ENCODE data around the gene ANKDD1A. TPM values are rescaled to one million over a fixed set of nuclear protein-coding genes. Genes with fewer than 3 reads are reported as not detected.

ANKDD1A gene
- total RNA-seq, 4 donors from 2014 or later = 1.3 to 2.8 (median 1.7) TPM

DNA sequence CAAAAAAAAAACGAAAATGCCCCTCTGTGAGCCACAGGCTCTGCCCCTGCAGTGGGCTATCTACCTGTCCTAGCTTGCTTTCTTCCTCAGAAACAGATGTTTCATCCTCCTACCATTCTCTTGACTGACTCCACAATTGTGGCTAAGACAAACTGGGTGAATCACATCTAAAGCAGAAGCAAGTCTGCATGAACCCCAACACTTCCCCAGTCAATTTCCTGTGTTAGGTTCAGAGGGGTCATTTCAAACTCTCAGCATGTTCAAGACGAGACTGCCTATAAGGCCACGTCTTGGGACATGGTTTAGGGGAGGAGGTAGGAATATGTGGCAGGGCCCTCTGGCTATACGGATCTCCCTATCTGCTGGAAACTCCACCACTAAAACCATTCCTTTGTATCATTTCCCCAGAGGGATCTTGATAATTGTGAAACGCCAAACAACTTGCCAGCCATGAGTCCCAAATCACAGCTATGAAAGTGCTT is 28.6 kb upstream of the ANKDD1A start:
- DNase-seq (ENCODE audit: low spot score in 2 of 2) = no peak
- TF ChIP-seq, protein P1, sequence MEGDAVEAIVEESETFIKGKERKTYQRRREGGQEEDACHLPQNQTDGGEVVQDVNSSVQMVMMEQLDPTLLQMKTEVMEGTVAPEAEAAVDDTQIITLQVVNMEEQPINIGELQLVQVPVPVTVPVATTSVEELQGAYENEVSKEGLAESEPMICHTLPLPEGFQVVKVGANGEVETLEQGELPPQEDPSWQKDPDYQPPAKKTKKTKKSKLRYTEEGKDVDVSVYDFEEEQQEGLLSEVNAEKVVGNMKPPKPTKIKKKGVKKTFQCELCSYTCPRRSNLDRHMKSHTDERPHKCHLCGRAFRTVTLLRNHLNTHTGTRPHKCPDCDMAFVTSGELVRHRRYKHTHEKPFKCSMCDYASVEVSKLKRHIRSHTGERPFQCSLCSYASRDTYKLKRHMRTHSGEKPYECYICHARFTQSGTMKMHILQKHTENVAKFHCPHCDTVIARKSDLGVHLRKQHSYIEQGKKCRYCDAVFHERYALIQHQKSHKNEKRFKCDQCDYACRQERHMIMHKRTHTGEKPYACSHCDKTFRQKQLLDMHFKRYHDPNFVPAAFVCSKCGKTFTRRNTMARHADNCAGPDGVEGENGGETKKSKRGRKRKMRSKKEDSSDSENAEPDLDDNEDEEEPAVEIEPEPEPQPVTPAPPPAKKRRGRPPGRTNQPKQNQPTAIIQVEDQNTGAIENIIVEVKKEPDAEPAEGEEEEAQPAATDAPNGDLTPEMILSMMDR (IDR thresholded peaks at IDR 0.05) = no peak
- TF ChIP-seq POLR2A (IDR thresholded peaks at IDR 0.05) = no peak
- 45 to 50% methylated on average over 5 of the region's 5 CpGs for WGBS, 2 donors
- no peak overlapping the region for H3K4me3 ChIP-seq (ENCODE audit: low read depth, poor library complexity, severe bottlenecking)
- intact Hi-C loops (cut with DNase I; ENCODE audit: low total_unique reads) = no loop called here

DNA sequence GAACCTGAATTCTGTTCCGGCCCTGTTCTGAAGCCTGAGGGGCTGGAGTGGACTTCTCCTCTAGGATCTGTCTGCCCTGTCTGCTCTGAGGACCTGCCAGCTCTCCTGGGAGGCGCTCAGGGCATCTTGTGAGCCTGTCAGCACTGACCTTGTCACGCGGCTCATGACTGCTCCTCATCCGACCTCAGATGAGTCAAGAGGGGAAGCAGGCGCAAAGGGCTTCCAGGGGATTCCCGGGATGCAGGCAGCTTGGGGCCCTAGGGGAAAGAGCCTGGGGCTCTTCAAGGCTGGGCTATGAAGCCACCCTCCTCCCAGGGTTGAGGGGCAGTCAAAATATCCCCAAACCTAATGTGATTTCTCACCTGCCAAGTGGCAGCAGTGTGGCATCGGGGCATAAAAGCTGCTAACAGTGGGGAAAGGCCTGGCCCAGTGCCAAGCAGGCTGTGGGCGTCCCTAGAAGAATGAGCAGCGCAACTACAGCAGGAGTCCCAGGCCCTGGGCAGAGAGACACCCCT is 27.6 kb upstream of the ANKDD1A start:
- H3K4me3 ChIP-seq (ENCODE audit: low read depth, poor library complexity, severe bottlenecking) = no peak overlapping the region
- TF ChIP-seq, protein P1 (IDR thresholded peaks at IDR 0.05) = no peak
- TF ChIP-seq POLR2A (IDR thresholded peaks at IDR 0.05) = no peak
- intact Hi-C loops (cut with DNase I; ENCODE audit: low total_unique reads) = no loop called here
- DNase-seq (ENCODE audit: low spot score in 2 of 2) = peak; percentile 80 to 95
- 26 to 31% methylated on average over 10 of the region's 10 CpGs for WGBS, 2 donors

DNA sequence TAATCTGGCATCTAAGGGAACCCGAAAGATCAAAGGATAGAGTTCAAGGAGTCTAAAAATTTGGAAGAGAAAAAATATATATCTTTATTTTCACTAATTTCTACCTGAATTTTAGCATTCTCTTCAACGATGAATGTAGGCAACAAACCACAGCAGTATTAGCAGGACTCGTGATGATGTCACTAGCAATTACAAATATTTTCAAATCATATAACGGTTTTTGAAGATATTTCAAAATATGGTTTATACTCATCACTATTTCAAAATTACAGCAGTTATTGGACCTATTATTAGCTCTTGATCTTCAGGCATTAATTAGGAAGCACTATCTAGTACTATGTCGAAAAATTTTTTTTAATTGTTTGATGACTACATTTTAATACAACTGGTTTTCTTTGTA is 27.0 kb upstream of the ANKDD1A start:
- TF ChIP-seq, protein P1 (IDR thresholded peaks at IDR 0.05) = no peak
- TF ChIP-seq POLR2A (IDR thresholded peaks at IDR 0.05) = no peak
- WGBS, 2 donors = 85 to 86% methylated on average over 5 of the region's 5 CpGs
- H3K4me3 ChIP-seq (ENCODE audit: low read depth, poor library complexity, severe bottlenecking) = no peak overlapping the region
- no peak for DNase-seq (ENCODE audit: low spot score in 2 of 2)
- intact Hi-C loops (cut with DNase I; ENCODE audit: low total_unique reads) = no loop called here

DNA sequence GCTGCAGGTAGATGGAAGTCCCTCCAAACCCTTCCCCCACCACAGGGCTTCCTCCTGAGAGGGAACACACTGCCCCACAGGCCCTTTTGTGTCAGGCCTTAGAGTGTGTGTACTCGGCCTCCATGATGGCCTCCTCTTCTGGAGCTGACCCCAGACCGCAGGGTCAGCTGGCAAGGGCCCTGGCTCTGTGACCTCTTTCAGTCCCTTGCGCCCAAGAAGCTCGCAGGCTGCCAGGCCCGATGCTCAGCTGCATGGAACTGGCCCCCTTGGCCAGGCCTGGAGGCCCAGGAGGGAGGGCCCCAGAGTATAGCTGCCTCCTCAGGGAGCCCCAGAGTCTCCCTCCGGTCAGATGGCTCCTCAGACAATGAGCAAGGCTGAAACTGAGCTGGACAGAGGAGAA is 23.4 kb upstream of the ANKDD1A start:
- no peak for DNase-seq (ENCODE audit: low spot score in 2 of 2)
- TF ChIP-seq POLR2A (IDR thresholded peaks at IDR 0.05) = no peak
- TF ChIP-seq, protein P1 (IDR thresholded peaks at IDR 0.05) = no peak
- intact Hi-C loops (cut with DNase I; ENCODE audit: low total_unique reads) = no loop called here

DNA sequence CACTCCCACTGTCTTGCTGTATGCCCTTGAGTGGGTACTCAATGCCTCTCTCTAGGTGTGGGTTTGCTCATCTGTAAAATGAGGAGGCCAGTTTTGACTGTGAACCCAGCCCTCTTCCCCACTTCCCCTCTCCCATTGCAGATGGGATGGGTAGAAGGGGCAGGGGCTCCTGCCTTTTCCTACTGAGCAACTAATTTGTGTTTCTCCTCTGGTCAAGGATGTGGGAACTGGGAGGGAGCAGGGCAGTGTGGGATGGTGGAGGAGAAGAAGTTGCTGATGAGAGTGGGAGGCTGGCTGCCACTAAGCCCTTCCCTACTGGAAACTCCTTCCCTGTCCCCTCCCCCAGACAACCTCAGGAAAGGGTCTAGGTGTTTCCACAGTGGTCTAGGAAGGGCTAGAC is 20.1 kb upstream of the ANKDD1A start:
- H3K4me3 ChIP-seq (ENCODE audit: low read depth, poor library complexity, severe bottlenecking) = no peak overlapping the region
- no peak for TF ChIP-seq POLR2A (IDR thresholded peaks at IDR 0.05)
- TF ChIP-seq, protein P1 (IDR thresholded peaks at IDR 0.05) = no peak
- intact Hi-C loops (cut with DNase I; ENCODE audit: low total_unique reads) = no loop called here
- DNase-seq (ENCODE audit: low spot score in 2 of 2) = no peak

More for the DNA sequence above, 23.4 kb upstream of the ANKDD1A start:
- WGBS, 2 donors = 91 to 98% methylated on average over 6 of the region's 6 CpGs
- H3K4me3 ChIP-seq (ENCODE audit: low read depth, poor library complexity, severe bottlenecking) = no peak overlapping the region

DNA sequence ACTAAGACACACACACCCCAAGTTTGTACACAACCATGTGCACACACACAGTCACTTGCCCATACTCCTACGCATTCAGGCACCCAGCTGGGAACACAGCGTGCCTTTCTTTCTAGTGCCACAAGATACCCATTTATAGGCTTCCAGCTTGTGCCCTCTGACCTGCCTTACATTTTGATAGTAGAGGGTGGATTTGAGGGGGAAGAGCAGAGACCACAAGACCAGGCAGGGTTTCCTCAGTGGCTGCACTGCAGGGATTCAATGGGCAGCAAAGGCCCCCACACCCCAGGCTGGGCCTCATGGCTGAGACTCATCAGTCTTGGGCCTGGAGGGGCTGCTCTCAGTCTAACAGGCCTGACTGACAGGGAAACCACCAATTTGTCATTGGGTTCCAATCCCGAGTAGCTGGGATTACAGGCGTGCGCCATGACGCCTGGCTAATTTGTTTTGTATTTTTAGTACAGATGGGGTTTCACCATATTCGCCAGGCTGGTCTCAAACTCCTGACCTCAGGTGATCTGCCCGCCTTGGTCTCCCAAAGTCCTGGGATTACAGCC is 18.8 kb upstream of the ANKDD1A start:
- no peak for DNase-seq (ENCODE audit: low spot score in 2 of 2)
- intact Hi-C loops (cut with DNase I; ENCODE audit: low total_unique reads) = no loop called here
- 86 to 92% methylated on average over 8 of the region's 8 CpGs for WGBS, 2 donors
- H3K4me3 ChIP-seq (ENCODE audit: low read depth, poor library complexity, severe bottlenecking) = no peak overlapping the region
- no peak for TF ChIP-seq POLR2A (IDR thresholded peaks at IDR 0.05)
- TF ChIP-seq, protein P1 (IDR thresholded peaks at IDR 0.05) = no peak

Data from lower leg skin (tissue), 4 donors.